ENCODE measurements around the gene TSPAN14.

The TSPAN14 gene

DNA sequence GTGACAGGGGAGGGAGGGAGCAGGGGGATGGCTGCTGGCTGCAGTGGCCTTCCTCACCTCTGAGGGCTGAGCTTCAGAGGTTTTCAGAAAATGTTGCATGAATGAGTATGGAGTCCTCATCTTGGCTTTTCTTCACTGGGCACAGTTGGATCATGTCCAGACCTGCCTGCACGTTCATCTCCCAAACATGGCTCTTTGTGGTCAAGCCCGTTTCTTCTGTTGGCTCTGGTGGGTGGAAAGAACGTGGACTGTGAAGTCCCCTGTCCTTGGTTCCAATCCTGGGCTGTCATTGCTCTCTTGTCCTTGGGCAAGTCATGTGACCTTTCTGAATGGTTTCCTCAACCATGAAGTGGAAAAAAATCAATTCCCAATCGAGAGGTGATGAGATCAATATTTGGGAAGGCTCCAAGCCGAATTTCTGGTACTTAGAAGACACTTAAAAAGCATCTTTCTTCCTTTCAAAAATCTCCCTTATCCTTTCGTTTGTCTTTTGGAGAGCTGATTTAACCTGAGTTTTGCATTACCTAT lies 34.5 kb downstream of the TSPAN14 start:
- DNase-seq = no peak
- Mint-ChIP-seq H3K4me3 (no peak overlapping the region), H3K9me3 (no peaks in the 10 kb centered on the region), H3K27me3 (ENCODE audit: low read depth, poor library complexity) (no peaks in the 10 kb centered on the region), H3K36me3 (ENCODE audit: low read depth) (peaks cover 58% of the 10 kb centered on the region), H3K27ac (peak overlapping the region; percentile 66), H3K4me1 (peaks cover 55% of the 10 kb centered on the region)
- TF ChIP-seq, protein P1, sequence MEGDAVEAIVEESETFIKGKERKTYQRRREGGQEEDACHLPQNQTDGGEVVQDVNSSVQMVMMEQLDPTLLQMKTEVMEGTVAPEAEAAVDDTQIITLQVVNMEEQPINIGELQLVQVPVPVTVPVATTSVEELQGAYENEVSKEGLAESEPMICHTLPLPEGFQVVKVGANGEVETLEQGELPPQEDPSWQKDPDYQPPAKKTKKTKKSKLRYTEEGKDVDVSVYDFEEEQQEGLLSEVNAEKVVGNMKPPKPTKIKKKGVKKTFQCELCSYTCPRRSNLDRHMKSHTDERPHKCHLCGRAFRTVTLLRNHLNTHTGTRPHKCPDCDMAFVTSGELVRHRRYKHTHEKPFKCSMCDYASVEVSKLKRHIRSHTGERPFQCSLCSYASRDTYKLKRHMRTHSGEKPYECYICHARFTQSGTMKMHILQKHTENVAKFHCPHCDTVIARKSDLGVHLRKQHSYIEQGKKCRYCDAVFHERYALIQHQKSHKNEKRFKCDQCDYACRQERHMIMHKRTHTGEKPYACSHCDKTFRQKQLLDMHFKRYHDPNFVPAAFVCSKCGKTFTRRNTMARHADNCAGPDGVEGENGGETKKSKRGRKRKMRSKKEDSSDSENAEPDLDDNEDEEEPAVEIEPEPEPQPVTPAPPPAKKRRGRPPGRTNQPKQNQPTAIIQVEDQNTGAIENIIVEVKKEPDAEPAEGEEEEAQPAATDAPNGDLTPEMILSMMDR (IDR thresholded peaks at IDR 0.05) = no peak

DNA sequence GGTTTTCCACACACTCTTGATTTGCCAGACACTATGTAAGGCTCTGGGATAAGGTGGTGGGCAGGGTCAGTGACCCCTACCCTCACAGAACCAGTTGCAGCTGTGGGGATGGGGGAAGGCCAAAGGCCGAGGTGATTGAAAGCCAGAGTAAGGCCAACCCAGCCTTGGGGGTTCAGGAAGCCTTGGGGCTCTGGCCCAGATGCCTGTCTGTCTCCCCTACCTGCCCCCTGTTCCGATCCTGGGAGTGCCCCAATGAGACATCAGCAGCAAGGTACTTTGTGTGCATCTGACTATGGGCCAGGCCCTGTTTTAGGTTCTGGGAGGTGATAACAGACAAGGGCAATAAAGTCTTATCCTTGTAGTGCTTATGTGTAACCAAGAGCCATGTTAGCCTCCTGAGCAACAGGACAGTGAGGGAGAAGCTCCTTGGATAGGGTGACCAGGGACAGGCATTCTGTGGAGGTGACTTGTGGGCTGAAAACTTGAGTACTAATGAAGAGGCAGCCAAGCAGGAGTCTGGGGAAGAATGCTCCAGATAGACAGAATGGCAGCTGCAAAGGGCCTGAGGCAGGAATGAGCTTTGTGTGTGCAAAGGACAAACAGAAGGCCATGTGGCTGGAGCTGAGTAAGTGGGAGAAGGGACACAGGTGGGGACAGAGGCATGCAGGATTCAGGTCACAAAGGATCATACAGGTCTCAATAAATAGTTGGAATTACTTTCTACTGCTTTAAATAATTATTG lies 35.4 kb downstream of the TSPAN14 start:
- Mint-ChIP-seq H3K4me1 (peaks cover 52% of the 10 kb centered on the region), H3K9me3 (no peaks in the 10 kb centered on the region), H3K36me3 (ENCODE audit: low read depth) (peaks cover 64% of the 10 kb centered on the region), H3K27ac (no peak overlapping the region), H3K27me3 (ENCODE audit: low read depth, poor library complexity) (no peaks in the 10 kb centered on the region), H3K4me3 (no peak overlapping the region)
- DNase-seq = no peak
- TF ChIP-seq, protein P1 (IDR thresholded peaks at IDR 0.05) = no peak

DNA sequence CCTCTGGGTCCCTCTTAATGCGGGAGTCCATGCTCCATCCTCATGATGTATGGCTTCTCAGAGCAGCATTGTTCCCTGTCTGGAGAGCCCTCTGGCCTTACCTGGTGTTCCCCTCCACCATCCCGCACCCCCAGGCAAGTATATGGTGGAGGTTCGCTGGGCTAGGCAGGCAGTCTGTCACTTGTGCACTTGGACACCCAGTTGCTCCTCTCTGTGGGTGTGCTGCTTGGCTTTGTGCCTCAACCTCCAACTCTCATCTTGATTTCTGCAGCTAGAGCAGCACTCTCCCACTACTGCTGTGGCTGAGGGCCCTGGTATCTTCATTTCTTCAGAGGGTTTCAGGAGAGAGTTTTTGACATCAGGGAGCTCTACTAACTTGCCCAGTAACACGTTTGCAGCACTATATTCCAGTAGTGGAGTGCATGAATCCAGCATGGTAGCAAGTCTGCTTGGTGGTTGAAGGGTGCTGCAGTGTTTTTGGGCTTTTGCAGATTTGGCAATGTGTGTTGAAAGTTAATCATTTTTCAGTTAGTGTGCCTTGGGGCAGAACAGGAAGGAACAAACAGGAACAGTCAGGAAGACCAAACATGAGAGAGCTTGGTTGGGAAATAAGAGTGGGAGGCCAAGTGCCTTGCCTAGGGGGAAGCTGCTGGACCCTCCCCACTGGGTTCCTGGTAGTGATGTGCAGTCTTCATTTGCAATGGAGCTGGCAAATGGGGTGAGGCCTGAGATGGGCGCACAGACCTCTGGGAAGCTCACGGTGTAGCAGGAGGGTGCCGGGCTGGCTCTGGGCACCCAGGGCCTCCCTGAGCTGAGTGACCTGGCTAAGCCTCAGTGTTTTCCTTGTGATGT lies 37.4 kb downstream of the TSPAN14 start:
- DNase-seq = no peak
- H3K4me1 Mint-ChIP-seq = peaks cover 33% of the 10 kb centered on the region
- TF ChIP-seq, protein P1 (IDR thresholded peaks at IDR 0.05) = no peak
- no peak overlapping the region for H3K4me3 Mint-ChIP-seq
- no peak overlapping the region for H3K27ac Mint-ChIP-seq
- no peaks in the 10 kb centered on the region for H3K27me3 Mint-ChIP-seq (ENCODE audit: low read depth, poor library complexity)
- peaks cover 17% of the 10 kb centered on the region for H3K9me3 Mint-ChIP-seq
- peaks cover 78% of the 10 kb centered on the region for H3K36me3 Mint-ChIP-seq (ENCODE audit: low read depth)

DNA sequence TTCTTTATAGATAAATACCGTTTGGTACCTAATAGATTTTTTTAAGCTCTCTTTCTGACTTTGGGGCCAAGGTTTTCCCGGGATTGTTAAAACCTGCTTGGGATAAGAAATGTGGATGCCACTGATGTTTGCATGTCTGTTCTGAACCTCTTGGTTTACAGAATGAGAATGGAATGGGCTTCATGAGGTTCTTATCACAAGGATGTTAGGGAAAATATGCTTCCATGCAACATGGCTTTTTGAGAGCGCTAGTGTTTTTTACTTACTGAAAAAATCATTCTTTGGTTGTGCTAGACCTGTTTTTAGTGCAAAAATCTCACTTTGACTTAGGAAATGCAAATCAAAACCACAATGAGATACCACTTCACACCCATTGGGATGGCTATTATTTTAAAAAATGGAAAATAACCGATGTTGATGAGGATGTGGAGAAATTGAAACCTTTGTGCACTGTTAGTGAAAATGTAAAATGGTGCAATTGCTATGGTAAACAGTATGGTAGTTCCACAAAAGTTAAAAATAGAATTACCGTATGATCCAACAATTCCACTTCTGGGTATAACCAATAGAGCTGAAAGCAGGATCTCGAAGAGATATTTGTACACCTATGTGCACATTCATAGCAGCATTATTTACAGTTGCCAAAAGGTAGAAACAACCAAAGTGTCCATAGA lies 38.9 kb downstream of the TSPAN14 start:
- TF ChIP-seq, protein P1 (IDR thresholded peaks at IDR 0.05) = no peak
- Mint-ChIP-seq H3K27ac (peak overlapping the region; percentile 82), H3K27me3 (ENCODE audit: low read depth, poor library complexity) (no peaks in the 10 kb centered on the region), H3K9me3 (peaks cover 23% of the 10 kb centered on the region), H3K4me3 (no peak overlapping the region), H3K4me1 (peaks cover 23% of the 10 kb centered on the region), H3K36me3 (ENCODE audit: low read depth) (peaks cover 90% of the 10 kb centered on the region)
- DNase-seq = no peak

DNA sequence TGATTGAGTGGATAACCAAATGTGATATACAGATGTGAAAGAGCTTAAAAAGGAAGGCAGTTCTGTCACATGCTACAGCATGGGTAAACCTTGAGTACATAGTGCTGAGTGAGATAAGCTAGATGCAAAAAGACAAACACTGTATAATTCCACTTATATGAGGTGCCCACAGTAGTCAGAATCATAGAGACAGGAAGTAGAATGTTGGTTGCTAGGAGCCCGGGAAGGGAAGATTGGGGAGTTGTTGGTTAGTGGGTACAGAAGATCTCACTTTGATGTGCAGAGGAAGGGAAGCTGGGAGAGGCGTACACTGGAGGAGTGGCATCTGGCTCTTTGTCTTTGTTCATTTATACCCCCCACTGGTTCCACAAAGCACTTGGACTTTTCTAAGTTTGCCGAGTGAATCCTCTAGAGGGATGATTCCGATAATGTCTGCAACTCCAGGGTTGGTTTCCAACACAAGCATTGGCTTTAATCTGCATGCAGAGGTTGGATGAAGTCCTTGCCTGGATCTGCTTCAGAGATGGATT lies 39.5 kb downstream of the TSPAN14 start:
- Mint-ChIP-seq H3K27ac (peak overlapping the region; percentile 82), H3K4me1 (peaks cover 23% of the 10 kb centered on the region), H3K27me3 (ENCODE audit: low read depth, poor library complexity) (no peaks in the 10 kb centered on the region), H3K9me3 (peaks cover 23% of the 10 kb centered on the region), H3K4me3 (no peak overlapping the region), H3K36me3 (ENCODE audit: low read depth) (peaks cover 90% of the 10 kb centered on the region)
- no peak for DNase-seq
- TF ChIP-seq, protein P1 (IDR thresholded peaks at IDR 0.05) = no peak

Measured in nephron progenitor cell (in vitro differentiated cells).